HCT116 (cell line): ENCODE results near the gene PANK3. TPM values are rescaled to one million over a fixed set of nuclear protein-coding genes. Genes with fewer than 3 reads are reported as not detected.

Experiments used
- ATAC-seq: fragments of 200-7000 bp; cut with Tn5 transposase; 2 replicates; pipeline ENCODE4 v1.9.1; 2020; ENCODE audit warnings: mild to moderate bottlenecking, moderate library complexity
- BruUV-seq: library from RNA; stranded (reverse); fragments of 400-500 nt; replicated peaks from 2 replicates; lab custom pipeline; 2021; lab: Mats Ljungman, UMichigan
- CTCF ChIA-PET: fragments of 300-600 bp; sonication (Branson Sonifier 250); formaldehyde crosslinking; loops from one replicate; lab custom pipeline; 2021; ENCODE audit warnings: antibody characterized with exemption; lab: Charles Lee
- POLR2A ChIA-PET: fragments of 300-600, 350-600 bp; sonication (Branson Sonifier 250); formaldehyde crosslinking; loops from one replicate; lab custom pipeline; 2021; ENCODE audit warnings: antibody characterized with exemption; lab: Charles Lee
- RAD21 ChIA-PET, 2 experiments: fragments of 300-600 bp; sonication (Branson Sonifier 250); formaldehyde crosslinking; loops; one replicate each; lab custom pipeline; 2023; ENCODE audit warnings: low total read pairs in 2 of 2; ENCODE audit not compliant: uncharacterized antibody in 2 of 2, unreplicated experiment in 2 of 2, low non-redundant PET in 1 of 2; lab: Charles Lee
- DNase-seq: peaks from one replicate; pipeline ENCODE4 v3.0.0-alpha.2; 2010; ENCODE audit warnings: low read depth, low spot score
- H2AFZ ChIP-seq: fragments of 200-600 bp; shearing (Covaris generic), sonication (generic); 2 replicates; pipeline ENCODE4 v1.6.1; 2017; ENCODE audit warnings: low read depth, mixed run types, mixed read lengths, antibody characterized with exemption, low read length; ENCODE audit not compliant: poor library complexity, severe bottlenecking
- H3K27ac ChIP-seq: 2 replicates; pipeline ENCODE4 v1.5.1; 2012; ENCODE audit warnings: low read depth, low read length
- H3K27me3 ChIP-seq: fragments of 200-600 bp; sonication (generic); 2 replicates; pipeline ENCODE4 v1.6.1; 2016; ENCODE audit warnings: mixed run types, low read length, mixed read lengths; ENCODE audit not compliant: insufficient read depth
- H3K36me3 ChIP-seq, 2 experiments: fragments of 200-500 bp in 1 of 2; fragments of 200-600 bp in 1 of 2; sonication (Bioruptor generic) in 1 of 2; sonication (generic) in 1 of 2; 2 replicates each; pipeline versions ENCODE4 v1.5.1 to v1.6.1; 2014 to 2016; ENCODE audit warnings: low read length in 2 of 2, inconsistent platforms in 1 of 2, mixed read lengths in 1 of 2, mixed run types in 1 of 2; ENCODE audit not compliant: insufficient read depth in 2 of 2, control insufficient read depth in 1 of 2
- H3K4me1 ChIP-seq, 2 experiments: fragments of 200-600 bp in 1 of 2; sonication (generic) in 1 of 2; 2 replicates each; pipeline versions ENCODE4 v1.5.1 to v1.6.1; 2012 to 2017; ENCODE audit warnings: low read length in 2 of 2, inconsistent platforms in 1 of 2, mild to moderate bottlenecking in 1 of 2, mixed read lengths in 1 of 2, mixed run types in 1 of 2, moderate library complexity in 1 of 2; ENCODE audit not compliant: insufficient read depth in 2 of 2, control insufficient read depth in 1 of 2
- H3K4me2 ChIP-seq: fragments of 200-600 bp; sonication (generic); 2 replicates; pipeline ENCODE4 v1.6.1; 2017; ENCODE audit warnings: mixed run types, low read length, mixed read lengths
- H3K4me3 ChIP-seq, 2 experiments: fragments of 200-600 bp in 1 of 2; sonication (generic) in 1 of 2; replicated peaks in 1 of 2; 2 replicates each; pipeline ENCODE4 v1.5.1; 2011 to 2016; ENCODE audit warnings: low read length in 2 of 2, control low read depth in 1 of 2, low read depth in 1 of 2, mild to moderate bottlenecking in 1 of 2, mixed read lengths in 1 of 2, mixed run types in 1 of 2
- H3K79me2 ChIP-seq: fragments of 200-600 bp; sonication (generic); 2 replicates; pipeline ENCODE4 v1.6.1; 2017; ENCODE audit warnings: mild to moderate bottlenecking, mixed run types, low read length, moderate library complexity, mixed read lengths; ENCODE audit not compliant: insufficient read depth
- H3K9ac ChIP-seq: fragments of 200-600 bp; sonication (generic); 2 replicates; pipeline ENCODE4 v1.6.1; 2016; ENCODE audit warnings: low read length, mixed read lengths
- H3K9me2 ChIP-seq: fragments of 200-600 bp; sonication (generic), shearing (Covaris generic); 2 replicates; pipeline ENCODE4 v1.6.1; 2017; ENCODE audit warnings: mixed run types, mild to moderate bottlenecking, moderate library complexity; ENCODE audit not compliant: insufficient read depth
- H3K9me3 ChIP-seq, 2 experiments: fragments of 200-500 bp in 1 of 2; fragments of 200-600 bp in 1 of 2; sonication (Bioruptor generic) in 1 of 2; sonication (generic) in 1 of 2; 2 replicates each; pipeline ENCODE4 v1.6.1; 2014 to 2017; ENCODE audit warnings: low read length in 2 of 2, mixed read lengths in 2 of 2, inconsistent platforms in 1 of 2, low read depth in 1 of 2, mild to moderate bottlenecking in 1 of 2, mixed run types in 1 of 2, moderate library complexity in 1 of 2; ENCODE audit not compliant: control insufficient read depth in 1 of 2, insufficient read depth in 1 of 2
- H4K20me1 ChIP-seq: fragments of 200-600 bp; sonication (generic), shearing (Covaris generic); 2 replicates; pipeline ENCODE4 v1.6.1; 2017; ENCODE audit warnings: mixed run types, mild to moderate bottlenecking, moderate library complexity; ENCODE audit not compliant: insufficient read depth
- CBX3 ChIP-seq: IDR thresholded peaks from 2 replicates; pipeline ENCODE4 v1.6.1; 2012; ENCODE audit warnings: low read depth
- CEBPB ChIP-seq: IDR thresholded peaks from 2 replicates; pipeline ENCODE4 v1.6.1; 2012; ENCODE audit warnings: low read depth
- EGR1 ChIP-seq: IDR thresholded peaks from 2 replicates; pipeline ENCODE4 v1.6.1; 2012; ENCODE audit warnings: low read depth
- ELF1 ChIP-seq: IDR thresholded peaks from 2 replicates; pipeline ENCODE4 v1.6.1; 2012; ENCODE audit warnings: low read depth, borderline replicate concordance
- EZH2 ChIP-seq: fragments of 200-600 bp; sonication (generic); IDR thresholded peaks from 2 replicates; pipeline ENCODE4 v1.6.1; 2017; ENCODE audit warnings: antibody characterized with exemption, mixed run types
- POLR2A ChIP-seq: IDR thresholded peaks from 2 replicates; pipeline ENCODE4 v1.7.0; 2011; ENCODE audit warnings: borderline replicate concordance; ENCODE audit not compliant: insufficient read depth, insufficient read length; ENCODE audit errors: extremely low read depth
- SIN3A ChIP-seq: IDR thresholded peaks from 2 replicates; pipeline ENCODE4 v1.6.1; 2012; ENCODE audit warnings: low read depth
- SRF ChIP-seq: IDR thresholded peaks from 2 replicates; pipeline ENCODE4 v1.6.1; 2012; ENCODE audit warnings: low read depth
- TCF7L2 ChIP-seq: IDR thresholded peaks from 2 replicates; pipeline ENCODE4 v1.7.0; 2011; ENCODE audit warnings: borderline replicate concordance, inconsistent platforms; ENCODE audit not compliant: insufficient read depth, insufficient read length; ENCODE audit errors: extremely low read depth
- YY1 ChIP-seq: IDR thresholded peaks from 2 replicates; pipeline ENCODE4 v1.6.1; 2011; ENCODE audit warnings: low read length, low read depth, moderate library complexity, mild to moderate bottlenecking; ENCODE audit not compliant: insufficient replicate concordance; ENCODE audit errors: extremely low read depth
- ZNF274 ChIP-seq: fragments of 200-500 bp; sonication (Bioruptor generic); IDR thresholded peaks from 2 replicates; pipeline ENCODE4 v1.6.1; 2014; ENCODE audit warnings: mild to moderate bottlenecking, low read depth, low read length, inconsistent platforms
- intact Hi-C: fragments of 100-400 bp; cut with micrococcal nuclease; formaldehyde crosslinking; loops from 2 replicates; pipeline ENCODE4 v1.10.0; 2022
- total RNA-seq: library from RNA; stranded (reverse); gene quantifications from one replicate; pipeline ENCODE4 v1.2.1, GENCODE V29; 2021; ENCODE audit not compliant: unreplicated experiment
- TF ChIP-seq, protein P1 (sequence below): IDR thresholded peaks from 2 replicates; pipeline ENCODE4 v1.6.1; 2012; ENCODE audit warnings: low read depth
- TF ChIP-seq, protein P2 (sequence below): IDR thresholded peaks from 2 replicates; pipeline ENCODE4 v1.6.1; 2012

PANK3 gene
- total RNA-seq, 1 experiment from 2014 or later: 56.5 TPM

DNA sequence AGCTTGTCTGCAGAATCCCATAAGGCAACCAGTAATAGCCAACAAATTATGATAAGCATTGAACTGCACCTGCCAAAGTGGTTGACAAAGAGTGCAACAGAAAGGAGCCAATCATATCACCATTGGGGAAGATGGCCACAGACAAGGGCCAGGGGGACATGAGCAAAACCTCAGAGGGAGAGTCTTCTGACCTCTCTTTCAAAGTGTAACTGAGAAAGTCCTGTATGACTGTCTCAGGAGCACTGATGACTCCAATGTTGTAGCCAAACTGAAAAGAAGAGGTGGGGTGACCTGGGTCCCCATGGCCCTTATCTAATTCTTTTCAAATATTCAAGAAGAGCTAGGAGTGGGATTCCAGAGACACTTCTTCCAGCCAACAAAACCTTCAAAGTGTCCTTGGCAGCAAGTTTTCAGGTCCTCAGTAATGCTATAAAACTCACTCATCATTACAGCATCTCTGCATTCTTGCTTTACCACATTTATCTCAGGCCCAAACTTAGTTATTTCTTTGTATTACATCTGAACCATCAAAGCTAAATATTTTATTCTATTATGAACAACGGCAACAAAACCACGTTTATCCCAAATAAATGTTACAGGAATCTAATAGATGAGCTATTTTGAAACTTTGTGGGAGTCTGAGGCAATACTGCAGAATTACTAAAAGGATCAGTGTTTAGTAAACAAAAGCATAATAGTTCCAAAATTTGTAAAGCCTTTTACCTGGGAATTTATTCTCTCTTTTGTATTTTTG lies 25.6 kb downstream of the PANK3 start:
- ChIA-PET RAD21 (no interaction called here), CTCF (no interaction called here), POLR2A (no interaction called here)
- ATAC-seq (no peak), DNase-seq (no peak)
- Histone ChIP-seq H3K4me2 (no peak overlapping the region), H3K36me3 (peaks cover 23 to 26% of the 10 kb centered on the region in 2 experiments; a peak in 3 of 4 replicates), H3K9me2 (no peaks in the 10 kb centered on the region; the same call in 1 of the 2 replicates), H3K9me3 (no peaks in the 10 kb centered on the region), H2AFZ (no peak overlapping the region), H3K4me1 (no peaks in the 10 kb centered on the region), H3K4me3 (no peak overlapping the region), H3K9ac (no peak overlapping the region), H4K20me1 (no peaks in the 10 kb centered on the region), H3K27ac (no peak overlapping the region), H3K27me3 (no peaks in the 10 kb centered on the region), H3K79me2 (peaks cover 35% of the 10 kb centered on the region)
- TF ChIP-seq ELF1 (no peak), SRF (no peak), CEBPB (no peak), EZH2 (no peak)
- intact Hi-C loops: no loop called here
- no TSS peak for BruUV-seq

DNA sequence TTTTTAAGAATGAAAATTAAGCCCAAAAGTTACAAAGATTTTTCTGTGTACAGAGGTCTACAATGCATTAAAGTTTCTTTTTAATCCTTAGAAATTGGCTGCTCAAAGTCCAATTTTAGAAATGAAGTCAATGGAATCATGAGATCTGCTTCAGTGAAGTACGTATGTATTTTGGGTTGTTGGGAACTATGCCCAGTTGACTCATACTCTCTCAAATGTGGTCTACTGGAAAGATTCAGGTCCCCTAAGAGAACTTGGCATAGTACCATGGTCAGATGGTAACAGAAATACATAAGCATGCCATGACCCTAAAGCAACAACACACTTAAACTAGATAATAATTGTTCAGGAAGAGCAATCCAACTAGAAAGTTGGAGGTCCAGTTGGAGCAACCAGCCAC lies 27.0 kb downstream of the PANK3 start:
- Histone ChIP-seq H3K79me2 (peaks cover 35% of the 10 kb centered on the region), H3K9ac (no peak overlapping the region), H3K9me2 (no peaks in the 10 kb centered on the region; the same call in 1 of the 2 replicates), H3K9me3 (no peaks in the 10 kb centered on the region), H3K27me3 (no peaks in the 10 kb centered on the region), H3K27ac (no peak overlapping the region), H3K4me2 (no peak overlapping the region), H2AFZ (no peak overlapping the region), H3K4me1 (no peaks in the 10 kb centered on the region), H3K4me3 (no peak overlapping the region), H3K36me3 (peaks cover 21 to 23% of the 10 kb centered on the region in 2 experiments; a peak in 3 of 4 replicates), H4K20me1 (no peaks in the 10 kb centered on the region)
- ChIA-PET CTCF (no interaction called here), RAD21 (no interaction called here), POLR2A (no interaction called here)
- BruUV-seq: no TSS peak
- intact Hi-C loops: no loop called here
- ATAC-seq: no peak
- TF ChIP-seq EGR1: no peak
- TF ChIP-seq SIN3A: no peak
- TF ChIP-seq YY1: no peak
- TF ChIP-seq, protein P1, sequence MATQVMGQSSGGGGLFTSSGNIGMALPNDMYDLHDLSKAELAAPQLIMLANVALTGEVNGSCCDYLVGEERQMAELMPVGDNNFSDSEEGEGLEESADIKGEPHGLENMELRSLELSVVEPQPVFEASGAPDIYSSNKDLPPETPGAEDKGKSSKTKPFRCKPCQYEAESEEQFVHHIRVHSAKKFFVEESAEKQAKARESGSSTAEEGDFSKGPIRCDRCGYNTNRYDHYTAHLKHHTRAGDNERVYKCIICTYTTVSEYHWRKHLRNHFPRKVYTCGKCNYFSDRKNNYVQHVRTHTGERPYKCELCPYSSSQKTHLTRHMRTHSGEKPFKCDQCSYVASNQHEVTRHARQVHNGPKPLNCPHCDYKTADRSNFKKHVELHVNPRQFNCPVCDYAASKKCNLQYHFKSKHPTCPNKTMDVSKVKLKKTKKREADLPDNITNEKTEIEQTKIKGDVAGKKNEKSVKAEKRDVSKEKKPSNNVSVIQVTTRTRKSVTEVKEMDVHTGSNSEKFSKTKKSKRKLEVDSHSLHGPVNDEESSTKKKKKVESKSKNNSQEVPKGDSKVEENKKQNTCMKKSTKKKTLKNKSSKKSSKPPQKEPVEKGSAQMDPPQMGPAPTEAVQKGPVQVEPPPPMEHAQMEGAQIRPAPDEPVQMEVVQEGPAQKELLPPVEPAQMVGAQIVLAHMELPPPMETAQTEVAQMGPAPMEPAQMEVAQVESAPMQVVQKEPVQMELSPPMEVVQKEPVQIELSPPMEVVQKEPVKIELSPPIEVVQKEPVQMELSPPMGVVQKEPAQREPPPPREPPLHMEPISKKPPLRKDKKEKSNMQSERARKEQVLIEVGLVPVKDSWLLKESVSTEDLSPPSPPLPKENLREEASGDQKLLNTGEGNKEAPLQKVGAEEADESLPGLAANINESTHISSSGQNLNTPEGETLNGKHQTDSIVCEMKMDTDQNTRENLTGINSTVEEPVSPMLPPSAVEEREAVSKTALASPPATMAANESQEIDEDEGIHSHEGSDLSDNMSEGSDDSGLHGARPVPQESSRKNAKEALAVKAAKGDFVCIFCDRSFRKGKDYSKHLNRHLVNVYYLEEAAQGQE: no peak
- TF ChIP-seq TCF7L2: no peak
- TF ChIP-seq, protein P2, sequence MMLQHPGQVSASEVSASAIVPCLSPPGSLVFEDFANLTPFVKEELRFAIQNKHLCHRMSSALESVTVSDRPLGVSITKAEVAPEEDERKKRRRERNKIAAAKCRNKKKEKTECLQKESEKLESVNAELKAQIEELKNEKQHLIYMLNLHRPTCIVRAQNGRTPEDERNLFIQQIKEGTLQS: no peak
- TF ChIP-seq CBX3: no peak
- TF ChIP-seq EZH2: no peak
- TF ChIP-seq ZNF274: no peak
- no peak for TF ChIP-seq CEBPB
- TF ChIP-seq POLR2A: no peak
- DNase-seq: no peak
